ENCODE data around the gene SAXO1. TPM values are rescaled to one million over a fixed set of nuclear protein-coding genes. Genes with fewer than 3 reads are reported as not detected.

SAXO1 gene
- total RNA-seq, 1 experiment from 2014 or later, result not detected

DNA sequence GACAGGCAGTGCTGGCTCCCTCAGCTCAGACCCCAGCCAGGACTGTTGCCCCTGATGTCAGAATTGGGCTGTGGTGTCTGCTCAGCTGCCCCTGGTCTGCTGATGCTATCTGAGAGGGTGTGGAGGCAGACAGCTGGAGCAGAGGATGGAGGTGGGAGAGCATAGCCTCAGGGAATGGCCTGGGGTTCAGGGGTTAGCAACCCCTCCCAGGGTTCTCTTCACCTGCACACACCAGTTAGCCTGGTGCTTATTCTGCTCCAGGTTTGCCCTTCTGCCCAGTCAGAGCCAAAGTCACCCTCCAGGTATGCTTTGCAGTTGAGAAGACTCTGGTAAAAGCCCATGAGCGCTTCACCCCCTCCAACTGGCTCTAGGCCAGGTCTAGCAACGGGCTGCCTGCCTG lies 109.8 kb downstream of the SAXO1 start:
- Histone ChIP-seq H3K79me2 (ENCODE audit: insufficient read depth, low read length) (no peaks in the 10 kb centered on the region), H3K9me3 (ENCODE audit: control insufficient read depth in 1 of 2, insufficient read depth in 1 of 2, low read depth in 1 of 2, low read length in 2 of 2) (no peaks in the 10 kb centered on the region), H3K4me3 (replicated peaks in 1 of 2; ENCODE audit: low read depth in 1 of 2, low read length in 2 of 2) (no peak overlapping the region), H4K20me1 (ENCODE audit: insufficient read depth) (no peaks in the 10 kb centered on the region), H3K36me3 (ENCODE audit: control insufficient read depth in 1 of 2, insufficient read depth in 2 of 2, low read length in 2 of 2) (no peaks in the 10 kb centered on the region), H3K9me2 (ENCODE audit: insufficient read depth) (no peaks in the 10 kb centered on the region), H3K4me1 (ENCODE audit: control insufficient read depth in 1 of 2, insufficient read depth in 2 of 2, low read length in 2 of 2) (no peaks in the 10 kb centered on the region), H2AFZ (ENCODE audit: low read depth, low read length, poor library complexity, severe bottlenecking) (no peak overlapping the region), H3K27me3 (ENCODE audit: insufficient read depth, low read length) (no peaks in the 10 kb centered on the region), H3K4me2 (ENCODE audit: low read length) (no peak overlapping the region), H3K9ac (ENCODE audit: low read length) (no peak overlapping the region), H3K27ac (ENCODE audit: low read depth, low read length) (no peak overlapping the region)
- intact Hi-C loops (cut with micrococcal nuclease), result no loop called here
- ChIA-PET RAD21 (ENCODE audit: low non-redundant PET in 1 of 2, low total read pairs in 2 of 2, uncharacterized antibody in 2 of 2, unreplicated experiment in 2 of 2) (no interaction called here), POLR2A (no interaction called here), CTCF (no interaction called here)
- DNase-seq (ENCODE audit: low read depth, low spot score) (no peak), ATAC-seq (no peak)
- TF ChIP-seq, protein P1, sequence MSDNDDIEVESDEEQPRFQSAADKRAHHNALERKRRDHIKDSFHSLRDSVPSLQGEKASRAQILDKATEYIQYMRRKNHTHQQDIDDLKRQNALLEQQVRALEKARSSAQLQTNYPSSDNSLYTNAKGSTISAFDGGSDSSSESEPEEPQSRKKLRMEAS (IDR thresholded peaks at IDR 0.05), result no peak
- no peak for TF ChIP-seq SIN3A (IDR thresholded peaks at IDR 0.05; ENCODE audit: low read depth)
- TF ChIP-seq, protein P2, sequence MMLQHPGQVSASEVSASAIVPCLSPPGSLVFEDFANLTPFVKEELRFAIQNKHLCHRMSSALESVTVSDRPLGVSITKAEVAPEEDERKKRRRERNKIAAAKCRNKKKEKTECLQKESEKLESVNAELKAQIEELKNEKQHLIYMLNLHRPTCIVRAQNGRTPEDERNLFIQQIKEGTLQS (IDR thresholded peaks at IDR 0.05), result no peak
- no peak for TF ChIP-seq SRF (IDR thresholded peaks at IDR 0.05; ENCODE audit: low read depth)
- no peak for TF ChIP-seq CBX3 (IDR thresholded peaks at IDR 0.05; ENCODE audit: low read depth)
- no peak for TF ChIP-seq POLR2A (IDR thresholded peaks at IDR 0.05; ENCODE audit: borderline replicate concordance, extremely low read depth, insufficient read depth, insufficient read length)
- TF ChIP-seq EGR1 (IDR thresholded peaks at IDR 0.05; ENCODE audit: low read depth), result no peak
- TF ChIP-seq EZH2phosphoT487 (IDR thresholded peaks at IDR 0.05; ENCODE audit: borderline replicate concordance), result no peak
- no peak for TF ChIP-seq ELF1 (IDR thresholded peaks at IDR 0.05; ENCODE audit: borderline replicate concordance, low read depth)
- no TSS peak for BruUV-seq (replicated peaks)

DNA sequence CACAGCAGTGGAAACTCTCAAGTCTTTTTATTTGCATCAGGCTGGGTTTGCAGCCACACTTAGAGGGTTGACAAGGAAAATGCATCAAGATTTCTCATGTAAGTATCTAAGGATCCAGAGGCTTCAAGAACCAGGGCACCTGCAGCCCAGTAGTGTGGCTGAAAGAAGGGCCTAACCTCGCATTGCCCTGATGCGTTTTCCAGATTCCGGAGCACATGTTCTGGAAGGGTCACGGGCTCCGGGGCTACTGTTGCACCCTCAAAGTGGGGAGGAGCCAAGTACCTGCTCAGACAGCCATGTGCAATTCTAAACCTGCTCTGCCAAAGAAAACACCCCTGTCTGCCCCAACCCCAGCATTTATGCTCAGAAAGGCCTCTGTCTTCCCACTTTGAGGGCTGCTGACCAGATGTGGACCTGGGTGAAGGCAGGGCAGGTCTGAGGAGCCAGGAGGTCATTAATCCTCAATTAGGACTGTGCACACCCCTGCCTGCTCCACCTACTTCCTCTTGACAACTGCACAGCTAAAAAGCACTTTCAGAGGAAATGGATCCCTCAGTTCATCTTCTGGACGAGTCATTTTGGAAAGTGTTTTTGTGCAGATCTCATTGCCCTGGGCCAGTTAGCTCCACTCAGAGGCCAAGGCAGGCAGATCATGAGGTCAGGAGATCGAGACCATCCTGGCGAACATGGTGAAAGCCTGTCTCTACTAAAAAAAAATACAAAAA lies 110.7 kb downstream of the SAXO1 start:
- intact Hi-C loops (cut with micrococcal nuclease), result no loop called here
- Histone ChIP-seq H4K20me1 (ENCODE audit: insufficient read depth) (no peaks in the 10 kb centered on the region), H3K79me2 (ENCODE audit: insufficient read depth, low read length) (no peaks in the 10 kb centered on the region), H3K4me3 (replicated peaks in 1 of 2; ENCODE audit: low read depth in 1 of 2, low read length in 2 of 2) (no peak overlapping the region), H3K27ac (ENCODE audit: low read depth, low read length) (no peak overlapping the region), H3K36me3 (ENCODE audit: control insufficient read depth in 1 of 2, insufficient read depth in 2 of 2, low read length in 2 of 2) (no peaks in the 10 kb centered on the region), H3K27me3 (ENCODE audit: insufficient read depth, low read length) (no peaks in the 10 kb centered on the region), H3K9me2 (ENCODE audit: insufficient read depth) (no peaks in the 10 kb centered on the region), H3K4me1 (ENCODE audit: control insufficient read depth in 1 of 2, insufficient read depth in 2 of 2, low read length in 2 of 2) (no peaks in the 10 kb centered on the region), H3K9me3 (ENCODE audit: control insufficient read depth in 1 of 2, insufficient read depth in 1 of 2, low read depth in 1 of 2, low read length in 2 of 2) (no peaks in the 10 kb centered on the region), H2AFZ (ENCODE audit: low read depth, low read length, poor library complexity, severe bottlenecking) (no peak overlapping the region), H3K9ac (ENCODE audit: low read length) (no peak overlapping the region), H3K4me2 (ENCODE audit: low read length) (no peak overlapping the region)
- ATAC-seq, result no peak
- no peak for DNase-seq (ENCODE audit: low read depth, low spot score)
- ChIA-PET POLR2A (no interaction called here), RAD21 (ENCODE audit: low non-redundant PET in 1 of 2, low total read pairs in 2 of 2, uncharacterized antibody in 2 of 2, unreplicated experiment in 2 of 2) (no interaction called here), CTCF (no interaction called here)
- no TSS peak for BruUV-seq (replicated peaks)
- TF ChIP-seq ZFX (IDR thresholded peaks at IDR 0.05) (no peak), EZH2phosphoT487 (IDR thresholded peaks at IDR 0.05; ENCODE audit: borderline replicate concordance) (no peak), RAD21 (IDR thresholded peaks at IDR 0.05; ENCODE audit: low read depth) (no peak), TCF7L2 (IDR thresholded peaks at IDR 0.05; ENCODE audit: borderline replicate concordance, extremely low read depth, insufficient read depth, insufficient read length) (no peak), EGR1 (IDR thresholded peaks at IDR 0.05; ENCODE audit: low read depth) (no peak), EZH2 (IDR thresholded peaks at IDR 0.05) (no peak), ELF1 (IDR thresholded peaks at IDR 0.05; ENCODE audit: borderline replicate concordance, low read depth) (no peak), POLR2AphosphoS5 (IDR thresholded peaks at IDR 0.05; ENCODE audit: low read depth, low read length) (no peak)
- TF ChIP-seq, protein P3, sequence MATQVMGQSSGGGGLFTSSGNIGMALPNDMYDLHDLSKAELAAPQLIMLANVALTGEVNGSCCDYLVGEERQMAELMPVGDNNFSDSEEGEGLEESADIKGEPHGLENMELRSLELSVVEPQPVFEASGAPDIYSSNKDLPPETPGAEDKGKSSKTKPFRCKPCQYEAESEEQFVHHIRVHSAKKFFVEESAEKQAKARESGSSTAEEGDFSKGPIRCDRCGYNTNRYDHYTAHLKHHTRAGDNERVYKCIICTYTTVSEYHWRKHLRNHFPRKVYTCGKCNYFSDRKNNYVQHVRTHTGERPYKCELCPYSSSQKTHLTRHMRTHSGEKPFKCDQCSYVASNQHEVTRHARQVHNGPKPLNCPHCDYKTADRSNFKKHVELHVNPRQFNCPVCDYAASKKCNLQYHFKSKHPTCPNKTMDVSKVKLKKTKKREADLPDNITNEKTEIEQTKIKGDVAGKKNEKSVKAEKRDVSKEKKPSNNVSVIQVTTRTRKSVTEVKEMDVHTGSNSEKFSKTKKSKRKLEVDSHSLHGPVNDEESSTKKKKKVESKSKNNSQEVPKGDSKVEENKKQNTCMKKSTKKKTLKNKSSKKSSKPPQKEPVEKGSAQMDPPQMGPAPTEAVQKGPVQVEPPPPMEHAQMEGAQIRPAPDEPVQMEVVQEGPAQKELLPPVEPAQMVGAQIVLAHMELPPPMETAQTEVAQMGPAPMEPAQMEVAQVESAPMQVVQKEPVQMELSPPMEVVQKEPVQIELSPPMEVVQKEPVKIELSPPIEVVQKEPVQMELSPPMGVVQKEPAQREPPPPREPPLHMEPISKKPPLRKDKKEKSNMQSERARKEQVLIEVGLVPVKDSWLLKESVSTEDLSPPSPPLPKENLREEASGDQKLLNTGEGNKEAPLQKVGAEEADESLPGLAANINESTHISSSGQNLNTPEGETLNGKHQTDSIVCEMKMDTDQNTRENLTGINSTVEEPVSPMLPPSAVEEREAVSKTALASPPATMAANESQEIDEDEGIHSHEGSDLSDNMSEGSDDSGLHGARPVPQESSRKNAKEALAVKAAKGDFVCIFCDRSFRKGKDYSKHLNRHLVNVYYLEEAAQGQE (IDR thresholded peaks at IDR 0.05; ENCODE audit: low read depth), result no peak

All from HCT116 (cell line).